Keratinocyte (primary cell): ENCODE measurements around the gene TMEM40.

Experiments used
- CTCF ChIP-seq, 3 experiments: IDR thresholded peaks in 1 of 3; conservative IDR thresholded peaks in 1 of 3; optimal IDR thresholded peaks in 1 of 3; 2 replicates in 2 of 3; 3 replicates in 1 of 3; pipeline versions ENCODE3 to v1.5.1; 2011; ENCODE audit warnings: low read length in 3 of 3, mild to moderate bottlenecking in 3 of 3, moderate library complexity in 2 of 3, control low read depth in 1 of 3, inconsistent platforms in 1 of 3; ENCODE audit not compliant: insufficient read depth in 2 of 3; ENCODE audit errors: extremely low read depth in 1 of 3
- EZH2 ChIP-seq: IDR thresholded peaks from one replicate; pipeline ENCODE4 v1.6.1; 2012; ENCODE audit warnings: inconsistent platforms, mild to moderate bottlenecking, low read length, moderate library complexity

GRCh38 chr3:12702501-12702900 is 56.6 kb downstream of the TMEM40 start:
- TF ChIP-seq CTCF (optimal IDR thresholded peaks at IDR 0.05 in 1 of 3, IDR thresholded peaks at IDR 0.05 in 1 of 3, conservative IDR thresholded peaks at IDR 0.05 in 1 of 3; ENCODE audit: extremely low read depth in 1 of 3, insufficient read depth in 2 of 3, low read length in 3 of 3) (no peak), EZH2 (no peak)
